H9 (cell line): ENCODE measurements around the gene DNAL1. TPM values are rescaled to one million over a fixed set of nuclear protein-coding genes. Genes with fewer than 3 reads are reported as not detected.

Experiments
- DNase-seq: peaks from one replicate; pipeline ENCODE4 v3.0.0-alpha.2; 2017
- H2AFZ ChIP-seq: one replicate; pipeline ENCODE4 v1.6.1; 2013; ENCODE audit warnings: mild to moderate bottlenecking, low read length, control low read depth, moderate library complexity
- H2AK5ac ChIP-seq: 2 replicates; pipeline ENCODE4 v1.6.1; 2013; ENCODE audit warnings: low read length, control low read depth, mixed read lengths; ENCODE audit not compliant: insufficient read length
- H2BK120ac ChIP-seq: one replicate; pipeline ENCODE4 v1.6.1; 2013; ENCODE audit warnings: low read depth, mild to moderate bottlenecking, low read length, control low read depth, inconsistent platforms; ENCODE audit not compliant: poor library complexity, severe bottlenecking
- H2BK12ac ChIP-seq: 2 replicates; pipeline ENCODE4 v1.6.1; 2013; ENCODE audit warnings: low read length, control low read depth, mixed read lengths, low read depth; ENCODE audit not compliant: insufficient read length
- H2BK15ac ChIP-seq: 2 replicates; pipeline ENCODE4 v1.6.1; 2013; ENCODE audit warnings: low read depth, low read length, control low read depth
- H2BK20ac ChIP-seq: one replicate; pipeline ENCODE4 v1.6.1; 2013; ENCODE audit warnings: low read depth, mild to moderate bottlenecking, low read length, control low read depth, inconsistent platforms; ENCODE audit not compliant: poor library complexity, severe bottlenecking
- H2BK5ac ChIP-seq: 2 replicates; pipeline ENCODE4 v1.6.1; 2013; ENCODE audit warnings: low read length, control low read depth, mixed read lengths; ENCODE audit not compliant: insufficient read length
- H3K14ac ChIP-seq: 2 replicates; pipeline ENCODE4 v1.6.1; 2013; ENCODE audit warnings: low read length, control low read depth; ENCODE audit not compliant: insufficient read depth
- H3K18ac ChIP-seq: 2 replicates; pipeline ENCODE4 v1.6.1; 2013; ENCODE audit warnings: low read depth, mild to moderate bottlenecking, mixed read lengths, low read length, control low read depth; ENCODE audit not compliant: insufficient read length
- H3K23ac ChIP-seq: 2 replicates; pipeline ENCODE4 v1.6.1; 2013; ENCODE audit warnings: low read length, control low read depth, mixed read lengths, low read depth; ENCODE audit not compliant: insufficient read length
- H3K23me2 ChIP-seq: 2 replicates; pipeline ENCODE4 v1.6.1; 2013; ENCODE audit warnings: low read depth, mild to moderate bottlenecking, mixed read lengths, low read length, control low read depth; ENCODE audit not compliant: insufficient read length, poor library complexity, severe bottlenecking
- H3K27ac ChIP-seq: 2 replicates; pipeline ENCODE4 v1.5.1; 2013; ENCODE audit warnings: low read length, control low read depth, mixed read lengths, low read depth; ENCODE audit not compliant: insufficient read length
- H3K27me3 ChIP-seq: 2 replicates; pipeline ENCODE4 v1.6.1; 2013; ENCODE audit warnings: low read length, control low read depth, inconsistent platforms; ENCODE audit not compliant: insufficient read depth
- H3K4ac ChIP-seq: 2 replicates; pipeline ENCODE4 v1.6.1; 2013; ENCODE audit warnings: low read depth, mild to moderate bottlenecking, control low read depth, inconsistent platforms, low read length, moderate library complexity
- H3K4me1 ChIP-seq: 2 replicates; pipeline ENCODE4 v1.6.1; 2013; ENCODE audit warnings: low read length, control low read depth, inconsistent platforms; ENCODE audit not compliant: insufficient read depth
- H3K4me2 ChIP-seq: 2 replicates; pipeline ENCODE4 v1.6.1; 2013; ENCODE audit warnings: low read length, control low read depth, mixed read lengths; ENCODE audit not compliant: insufficient read length, insufficient read depth
- H3K56ac ChIP-seq: 2 replicates; pipeline ENCODE4 v1.6.1; 2013; ENCODE audit warnings: low read depth, mild to moderate bottlenecking, mixed read lengths, low read length, control low read depth; ENCODE audit not compliant: insufficient read length
- H3K79me1 ChIP-seq: 2 replicates; pipeline ENCODE4 v1.6.1; 2013; ENCODE audit warnings: low read depth, mild to moderate bottlenecking, moderate library complexity, low read length, control low read depth, inconsistent platforms; ENCODE audit not compliant: insufficient read depth, poor library complexity, severe bottlenecking
- H3K79me2 ChIP-seq: 2 replicates; pipeline ENCODE4 v1.6.1; 2013; ENCODE audit warnings: low read length, control low read depth, inconsistent platforms; ENCODE audit not compliant: insufficient read depth
- H3K9ac ChIP-seq: 2 replicates; pipeline ENCODE4 v1.6.1; 2013; ENCODE audit warnings: low read length, control low read depth, mixed read lengths; ENCODE audit not compliant: insufficient read length; ENCODE audit errors: extremely low read depth
- H3K9me3 ChIP-seq: one replicate; pipeline ENCODE4 v1.6.1; 2013; ENCODE audit warnings: low read depth, low read length, inconsistent platforms; ENCODE audit not compliant: control insufficient read depth
- H3T11ph ChIP-seq: one replicate; pipeline ENCODE4 v1.6.1; 2013; ENCODE audit warnings: mild to moderate bottlenecking, low read length, control low read depth, inconsistent platforms
- H4K20me1 ChIP-seq: one replicate; pipeline ENCODE4 v1.6.1; 2013; ENCODE audit not compliant: control insufficient read depth, insufficient read length, insufficient read depth
- H4K5ac ChIP-seq: 2 replicates; pipeline ENCODE4 v1.6.1; 2013; ENCODE audit warnings: low read depth, mild to moderate bottlenecking, mixed read lengths, low read length, control low read depth; ENCODE audit not compliant: insufficient read length
- H4K8ac ChIP-seq: replicated peaks from 2 replicates; pipeline ENCODE4 v1.6.1; 2013; ENCODE audit warnings: low read length, control low read depth, mixed read lengths, low read depth; ENCODE audit not compliant: insufficient read length
- H4K91ac ChIP-seq: 2 replicates; pipeline ENCODE4 v1.6.1; 2013; ENCODE audit warnings: low read depth, mild to moderate bottlenecking, moderate library complexity, mixed read lengths, low read length, control low read depth; ENCODE audit not compliant: insufficient read length
- H3K27ac Mint-ChIP-seq, 3 experiments: 2 replicates in 2 of 3; 3 replicates in 1 of 3; pipeline ENCODE4 v1.8.0; 2020 to 2021; ENCODE audit warnings: mixed read lengths in 3 of 3, mild to moderate bottlenecking in 1 of 3, moderate library complexity in 1 of 3
- H3K27me3 Mint-ChIP-seq: 2 replicates; pipeline ENCODE4 v1.8.0; 2021; ENCODE audit warnings: low read depth, mild to moderate bottlenecking, moderate library complexity, mixed read lengths
- H3K36me3 Mint-ChIP-seq, 3 experiments: 2 replicates in 2 of 3; 3 replicates in 1 of 3; pipeline ENCODE4 v1.8.0; 2020 to 2021; ENCODE audit warnings: low read depth in 3 of 3, mixed read lengths in 3 of 3; ENCODE audit not compliant: insufficient read depth in 1 of 3
- H3K4me1 Mint-ChIP-seq, 2 experiments: 2 replicates each; pipeline ENCODE4 v1.8.0; 2020; ENCODE audit warnings: mixed read lengths in 2 of 2
- H3K4me3 Mint-ChIP-seq, 2 experiments: 2 replicates in 1 of 2; 3 replicates in 1 of 2; pipeline ENCODE4 v1.8.0; 2020 to 2021; ENCODE audit warnings: mild to moderate bottlenecking in 2 of 2, mixed read lengths in 2 of 2, moderate library complexity in 1 of 2
- H3K9me3 Mint-ChIP-seq, 2 experiments: 2 replicates in 1 of 2; 3 replicates in 1 of 2; pipeline ENCODE4 v1.8.0; 2020; ENCODE audit warnings: mild to moderate bottlenecking in 2 of 2, mixed read lengths in 2 of 2, moderate library complexity in 1 of 2
- CTCF ChIP-seq: fragments of 200-600 bp; sonication (generic); conservative IDR thresholded peaks from 3 replicates; pipeline ENCODE4 v1.8.0; 2021; ENCODE audit warnings: antibody characterized with exemption, mild to moderate bottlenecking
- WGBS: extraction: QIAGEN DNeasy Blood & Tissue Kit; methylation state at CpG from one replicate; pipeline ENCODE4 v1.1.7; 2013; ENCODE audit warnings: missing lambda C conversion rate, low lambda C conversion rate, mixed read lengths; ENCODE audit not compliant: insufficient read length; ENCODE audit errors: extremely low coverage; 5-methylcytosine and 5-hydroxymethylcytosine counted together
- total RNA-seq: library from RNA; stranded (reverse); gene quantifications from 2 replicates; pipeline ENCODE4 v1.2.1, GENCODE V29; 2021

Gene DNAL1
- total RNA-seq, 1 experiment from 2014 or later = 17.7 TPM

GRCh38 chr14:73741386-73741875 lies 96.6 kb downstream of the DNAL1 start:
- H3K27ac ChIP-seq = no peak overlapping the region
- H2BK12ac ChIP-seq = no peak overlapping the region
- H2AK5ac ChIP-seq = no peak overlapping the region
- no CpG with 5 or more reads among the region's 12 CpGs for WGBS
- H2AFZ ChIP-seq = no peak overlapping the region
- no peak overlapping the region for H3K23ac ChIP-seq
- no peaks in the 10 kb centered on the region for H3K23me2 ChIP-seq
- H4K20me1 ChIP-seq = no peaks in the 10 kb centered on the region
- H3K79me2 ChIP-seq = no peaks in the 10 kb centered on the region; the same call in 1 of the 2 replicates
- H3K9ac ChIP-seq = no peak overlapping the region
- H3K9me3 Mint-ChIP-seq = no peaks in the 10 kb centered on the region
- peak overlapping the region; percentile 34 to 68 for H3K4me3 Mint-ChIP-seq
- peaks cover 2% of the 10 kb centered on the region; the same call in 1 of the 2 replicates for H3K27me3 Mint-ChIP-seq
- H3K79me1 ChIP-seq = no peaks in the 10 kb centered on the region
- peak overlapping the region; percentile 21; the same call in 1 of the 2 replicates for H3K14ac ChIP-seq
- H3K36me3 Mint-ChIP-seq = peaks cover 2 to 9% (median 8%) of the 10 kb centered on the region in 3 experiments; a peak in 4 of 7 replicates
- no peak overlapping the region for H3K18ac ChIP-seq
- no peak overlapping the region for H3K4ac ChIP-seq
- H3K9me3 ChIP-seq = no peaks in the 10 kb centered on the region
- no peak overlapping the region for H4K8ac ChIP-seq
- no peak overlapping the region for H3T11ph ChIP-seq
- H2BK20ac ChIP-seq = no peak overlapping the region
- H4K5ac ChIP-seq = no peak overlapping the region
- H3K4me2 ChIP-seq = peak overlapping the region; percentile 41
- DNase-seq = peak; percentile 91
- H3K4me1 Mint-ChIP-seq = peaks cover 42 to 48% of the 10 kb centered on the region in 2 experiments
- H2BK15ac ChIP-seq = no peak overlapping the region
- no peaks in the 10 kb centered on the region; the same call in 1 of the 2 replicates for H3K4me1 ChIP-seq
- no peak overlapping the region for H2BK5ac ChIP-seq
- no peak for TF ChIP-seq CTCF
- no peak overlapping the region for H4K91ac ChIP-seq
- no peaks in the 10 kb centered on the region for H3K27me3 ChIP-seq
- H3K27ac Mint-ChIP-seq = peak overlapping the region; percentile 76 to 93 (median 91); a peak in 6 of 7 replicates
- no peak overlapping the region for H2BK120ac ChIP-seq
- H3K56ac ChIP-seq = no peak overlapping the region
